ENCODE measurements around the gene GMEB1.
"Not testable (repeated sequence)": the region's sequence is repeated elsewhere in the genome, so short reads cannot be mapped to it uniquely, and the experiment has no call there.

GMEB1 gene, protein sequence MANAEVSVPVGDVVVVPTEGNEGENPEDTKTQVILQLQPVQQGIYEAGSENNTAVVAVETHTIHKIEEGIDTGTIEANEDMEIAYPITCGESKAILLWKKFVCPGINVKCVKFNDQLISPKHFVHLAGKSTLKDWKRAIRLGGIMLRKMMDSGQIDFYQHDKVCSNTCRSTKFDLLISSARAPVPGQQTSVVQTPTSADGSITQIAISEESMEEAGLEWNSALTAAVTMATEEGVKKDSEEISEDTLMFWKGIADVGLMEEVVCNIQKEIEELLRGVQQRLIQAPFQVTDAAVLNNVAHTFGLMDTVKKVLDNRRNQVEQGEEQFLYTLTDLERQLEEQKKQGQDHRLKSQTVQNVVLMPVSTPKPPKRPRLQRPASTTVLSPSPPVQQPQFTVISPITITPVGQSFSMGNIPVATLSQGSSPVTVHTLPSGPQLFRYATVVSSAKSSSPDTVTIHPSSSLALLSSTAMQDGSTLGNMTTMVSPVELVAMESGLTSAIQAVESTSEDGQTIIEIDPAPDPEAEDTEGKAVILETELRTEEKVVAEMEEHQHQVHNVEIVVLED

GRCh38 chr1:28668191-28668955, at the start of gene GMEB1:
Gene GMEB1, plus strand, starts transcription at chr1:28668784. Its CDS starts 14,829 bp downstream, at chr1:28683613.
- DNase-seq (ENCODE audit: low read depth), result peak; percentile 82

- no peak for DNase-seq (ENCODE audit: low read depth)
Observed at GRCh38 chr1:28631713-28632112, 36.9 kb upstream of the GMEB1 start.

DNA sequence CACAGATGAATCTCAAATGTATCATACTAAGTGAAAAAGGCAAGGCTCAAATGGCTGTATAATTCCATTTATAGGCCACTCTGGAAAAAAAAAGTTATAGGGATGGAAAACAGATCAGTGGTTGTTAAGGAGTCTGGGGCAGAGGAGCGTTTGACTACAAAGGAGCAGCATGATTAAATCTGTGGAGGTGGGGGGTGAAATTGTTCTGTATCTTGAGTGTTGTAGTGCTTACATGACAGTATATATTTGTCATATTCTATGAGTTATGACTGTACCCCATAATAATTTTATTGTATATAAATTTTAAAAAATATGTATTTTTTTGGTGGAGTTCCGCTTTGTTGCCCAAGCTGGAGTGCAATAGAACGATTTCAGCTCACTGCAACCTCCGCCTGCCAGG, 36.0 kb upstream of the GMEB1 start:
- DNase-seq (ENCODE audit: low read depth), result no peak

DNA sequence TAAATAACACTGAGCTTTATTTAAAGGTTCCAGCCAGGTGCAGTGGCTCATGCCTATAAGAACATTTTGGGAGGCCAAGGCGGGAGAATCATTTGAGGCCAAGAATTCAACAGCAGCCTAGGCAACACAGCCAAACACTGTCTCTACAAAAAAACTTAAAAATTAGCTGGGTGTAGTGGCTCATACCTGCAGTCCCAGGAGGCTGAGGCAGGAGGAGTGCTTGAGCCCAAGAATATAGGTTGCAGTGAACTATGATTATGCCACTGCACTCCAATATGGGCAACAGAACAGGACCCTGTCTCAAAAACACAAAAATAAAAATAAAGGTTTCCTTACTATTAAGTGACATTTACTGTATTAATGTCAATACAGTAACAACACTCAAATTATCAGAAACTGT, 27.8 kb upstream of the GMEB1 start:
- DNase-seq (ENCODE audit: low read depth), result no peak

- DNase-seq (ENCODE audit: low read depth), result peak; percentile 21
Observed at GRCh38 chr1:28642056-28642846, 26.3 kb upstream of the GMEB1 start.

DNA sequence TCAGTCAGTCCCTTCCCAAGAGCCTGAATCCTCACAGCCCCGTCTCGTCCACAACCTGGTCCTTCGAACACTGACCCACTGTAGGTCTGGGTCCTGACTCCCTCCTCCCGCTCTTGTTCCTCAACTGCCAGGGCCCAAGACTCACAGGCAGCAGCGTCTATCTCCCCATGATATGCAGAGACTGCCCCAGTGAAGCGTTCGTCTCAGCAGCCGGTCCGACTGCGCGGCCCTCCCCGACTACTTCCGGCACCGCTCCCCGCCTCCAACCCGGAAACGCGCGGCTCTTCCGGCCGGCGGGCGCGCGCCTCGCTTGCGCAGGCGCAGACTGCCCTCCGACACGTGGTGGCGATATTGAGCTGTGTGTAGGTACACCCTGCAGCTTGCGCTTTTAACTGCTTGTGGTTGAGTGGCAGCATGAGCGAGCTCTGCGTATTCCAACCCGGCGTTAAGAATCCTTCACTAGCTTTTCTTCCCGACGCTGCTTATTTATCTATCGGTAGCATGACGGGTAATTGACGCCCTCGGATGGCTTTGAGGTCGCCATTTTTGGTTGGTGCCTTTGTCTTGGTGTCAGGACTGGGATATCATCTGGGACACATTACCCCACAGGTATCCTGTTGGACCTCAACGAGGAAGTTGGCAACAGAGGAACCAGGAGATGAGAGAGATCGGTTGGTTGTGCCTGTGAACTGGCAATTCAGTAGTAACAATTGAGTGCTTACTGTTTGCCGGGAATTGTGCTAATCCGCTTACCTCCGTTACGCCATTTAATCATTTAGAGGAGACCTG, 25.5 kb upstream of the GMEB1 start, which contains the start of gene TAF12:
Gene TAF12 (minus strand): TSS at position 221 of the 789 bp plus-strand sequence. CDS start 20,986 bp downstream, outside the sequence.
- peak; percentile 94 for DNase-seq (ENCODE audit: low read depth)

DNA sequence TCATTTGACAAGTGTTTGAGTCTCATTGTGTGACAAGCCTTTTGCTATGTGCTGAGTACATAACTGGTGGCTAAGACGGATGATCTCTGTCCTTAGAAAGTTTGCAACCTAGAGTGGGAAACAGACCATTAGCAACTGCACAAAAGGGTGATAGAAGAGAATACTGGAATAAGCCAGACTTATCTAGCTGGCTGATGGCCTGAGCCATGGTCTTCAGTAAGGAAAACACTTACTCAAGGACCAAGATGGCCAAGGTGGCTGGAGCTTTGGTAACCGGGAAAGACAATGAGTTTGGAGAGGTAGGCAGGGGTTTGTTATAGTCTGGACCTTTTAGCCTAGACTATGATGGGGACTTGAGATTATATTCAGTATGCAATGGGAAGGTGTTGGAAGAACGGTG, 24.1 kb upstream of the GMEB1 start:
- DNase-seq (ENCODE audit: low read depth), result no peak

- DNase-seq (ENCODE audit: low read depth), result not testable (repeated sequence)
Observed at GRCh38 chr1:28645406-28645805, 23.2 kb upstream of the GMEB1 start.

GRCh38 chr1:28646040-28646439, 22.5 kb upstream of the GMEB1 start:
- DNase-seq (ENCODE audit: low read depth), result peak; percentile 82

GRCh38 chr1:28648008-28648473, 20.5 kb upstream of the GMEB1 start:
- DNase-seq (ENCODE audit: low read depth), result peak; percentile 94

DNA sequence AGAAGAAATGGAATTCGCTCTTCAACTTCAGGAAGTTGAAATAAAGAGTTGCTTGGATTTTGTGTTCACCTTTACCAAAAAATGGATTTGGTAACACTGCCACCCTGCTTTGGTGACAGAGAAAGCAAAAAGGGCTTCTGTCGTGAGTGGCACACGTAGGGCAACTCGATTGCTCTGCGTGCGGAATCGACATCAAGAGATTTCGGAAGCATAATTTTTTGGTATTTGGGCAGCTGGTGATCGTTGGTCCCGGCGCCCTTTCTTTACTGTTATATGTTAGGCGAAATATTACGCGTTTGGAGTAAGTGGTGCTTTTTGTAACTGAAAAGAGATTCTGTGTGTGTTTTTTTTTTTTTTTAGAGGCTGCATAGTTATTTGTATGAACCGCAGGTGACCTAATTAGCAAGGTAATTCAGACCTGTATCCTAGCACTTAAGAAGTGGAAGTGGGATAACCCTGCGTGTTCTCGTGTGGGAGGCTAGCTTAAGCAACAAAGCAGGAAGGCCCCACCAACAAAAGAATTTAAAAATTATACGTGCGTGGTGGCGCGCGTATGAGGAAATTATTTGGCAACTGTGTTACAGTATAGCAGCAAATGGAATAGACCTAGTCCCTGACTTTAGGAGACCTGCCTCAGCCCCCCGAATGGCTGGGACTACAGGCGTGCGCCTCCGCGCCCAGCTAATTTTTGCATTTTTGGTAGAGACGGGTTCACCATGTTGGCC, 19.9 kb upstream of the GMEB1 start, which contains the start of gene RNU11:
Gene RNU11 (plus strand): TSS at position 127 of the 725 bp plus-strand sequence.
- peak; percentile 99 for DNase-seq (ENCODE audit: low read depth)

GRCh38 chr1:28653063-28653462, 15.5 kb upstream of the GMEB1 start:
- DNase-seq (ENCODE audit: low read depth), result not testable (repeated sequence)

- DNase-seq (ENCODE audit: low read depth), result peak; percentile 31
Observed at GRCh38 chr1:28653870-28654269, 14.7 kb upstream of the GMEB1 start.

- DNase-seq (ENCODE audit: low read depth), result not testable (repeated sequence)
Observed at GRCh38 chr1:28655448-28656311, 12.9 kb upstream of the GMEB1 start.

DNA sequence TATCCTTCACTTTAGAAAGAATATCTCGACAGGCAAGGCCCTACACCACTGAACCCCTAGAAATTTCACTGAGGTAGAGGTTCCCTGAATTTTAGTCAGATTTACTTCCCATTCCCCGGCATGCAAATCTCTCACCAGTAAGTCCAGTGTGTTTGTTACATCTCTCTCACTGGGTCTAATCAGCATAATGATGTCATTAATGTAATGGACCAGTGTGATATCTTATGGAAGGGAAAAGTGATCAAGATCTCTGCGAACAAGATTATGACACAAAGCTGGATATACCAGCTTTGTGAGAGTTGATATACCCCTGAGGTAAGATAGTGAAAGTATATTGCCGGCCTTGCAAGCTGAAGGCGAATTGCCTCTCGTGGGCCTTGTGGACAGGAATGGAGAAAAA, 12.2 kb upstream of the GMEB1 start:
- DNase-seq (ENCODE audit: low read depth), result no peak

- DNase-seq (ENCODE audit: low read depth), result no peak
Observed at GRCh38 chr1:28663871-28664470, 4.6 kb upstream of the GMEB1 start.

DNA sequence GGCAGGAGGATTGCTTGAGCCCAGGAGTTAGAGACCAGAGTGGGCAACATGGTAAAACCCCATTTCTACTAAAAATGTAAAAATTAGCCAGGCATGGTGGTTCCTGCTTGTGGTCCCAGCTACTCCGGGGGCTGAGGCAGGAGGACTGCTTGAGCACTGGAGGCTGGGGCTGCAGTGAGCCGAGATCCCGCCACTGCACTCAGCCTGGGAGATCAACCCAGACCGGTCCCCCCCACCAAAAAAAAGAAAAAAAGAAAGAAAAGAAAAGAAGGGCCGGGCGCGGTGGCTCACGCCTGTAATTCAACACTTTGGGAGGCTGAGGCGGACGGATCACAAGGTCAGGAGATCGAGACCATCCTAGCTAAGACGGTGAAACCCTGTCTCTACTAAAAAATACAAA, 1.8 kb upstream of the GMEB1 start:
- no peak for DNase-seq (ENCODE audit: low read depth)

GRCh38 chr1:28668956-28669723, 556 bp downstream of the GMEB1 start:
- peak; percentile 72 for DNase-seq (ENCODE audit: low read depth)
